Loucy (cell line): ENCODE measurements around the gene SLC20A1.

Experiments
- EZH2phosphoT487 ChIP-seq: fragments of 200-600 bp; IDR thresholded peaks from 2 replicates; pipeline ENCODE4 v1.6.1; 2018; ENCODE audit warnings: antibody characterized with exemption, mild to moderate bottlenecking, moderate library complexity, borderline replicate concordance
- TF ChIP-seq, protein P1 (sequence below): fragments of 200-600 bp; sonication (generic); conservative IDR thresholded peaks from 2 replicates; pipeline ENCODE4 v1.5.1; 2014; ENCODE audit warnings: mild to moderate bottlenecking, antibody characterized with exemption, low read length

DNA sequence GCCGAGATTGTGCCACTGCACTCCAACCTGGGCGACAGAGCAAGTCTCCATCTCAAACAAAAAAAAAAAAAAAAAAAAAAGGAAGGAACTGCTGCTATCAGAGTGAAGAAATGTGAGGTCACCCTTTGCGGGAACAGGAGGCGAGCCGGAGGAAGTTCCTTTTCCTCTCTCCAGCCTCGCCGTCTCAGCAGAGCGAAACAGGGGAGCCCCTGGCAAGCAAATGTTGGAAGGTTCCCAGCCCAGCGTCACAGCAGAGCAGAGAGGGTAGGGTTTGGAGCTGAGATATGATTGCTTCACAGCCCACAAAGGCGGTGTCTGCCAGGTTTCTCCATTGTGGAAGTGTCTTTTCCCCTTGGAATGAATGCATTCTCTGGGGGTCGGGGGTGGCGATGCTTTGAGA, 28.5 kb downstream of the SLC20A1 start:
- TF ChIP-seq, protein P1, sequence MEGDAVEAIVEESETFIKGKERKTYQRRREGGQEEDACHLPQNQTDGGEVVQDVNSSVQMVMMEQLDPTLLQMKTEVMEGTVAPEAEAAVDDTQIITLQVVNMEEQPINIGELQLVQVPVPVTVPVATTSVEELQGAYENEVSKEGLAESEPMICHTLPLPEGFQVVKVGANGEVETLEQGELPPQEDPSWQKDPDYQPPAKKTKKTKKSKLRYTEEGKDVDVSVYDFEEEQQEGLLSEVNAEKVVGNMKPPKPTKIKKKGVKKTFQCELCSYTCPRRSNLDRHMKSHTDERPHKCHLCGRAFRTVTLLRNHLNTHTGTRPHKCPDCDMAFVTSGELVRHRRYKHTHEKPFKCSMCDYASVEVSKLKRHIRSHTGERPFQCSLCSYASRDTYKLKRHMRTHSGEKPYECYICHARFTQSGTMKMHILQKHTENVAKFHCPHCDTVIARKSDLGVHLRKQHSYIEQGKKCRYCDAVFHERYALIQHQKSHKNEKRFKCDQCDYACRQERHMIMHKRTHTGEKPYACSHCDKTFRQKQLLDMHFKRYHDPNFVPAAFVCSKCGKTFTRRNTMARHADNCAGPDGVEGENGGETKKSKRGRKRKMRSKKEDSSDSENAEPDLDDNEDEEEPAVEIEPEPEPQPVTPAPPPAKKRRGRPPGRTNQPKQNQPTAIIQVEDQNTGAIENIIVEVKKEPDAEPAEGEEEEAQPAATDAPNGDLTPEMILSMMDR, result no peak
- no peak for TF ChIP-seq EZH2phosphoT487
